GM18505 (cell line): ENCODE results near the gene SEC62.

Experiments used
- ATAC-seq: cut with Tn5 transposase; IDR thresholded peaks from one replicate; pipeline ENCODE4 v1.9.1; 2021; ENCODE audit not compliant: unreplicated experiment
- POLR2A ChIP-seq: IDR thresholded peaks from 4 replicates; pipeline ENCODE4 v1.6.1; 2011; ENCODE audit warnings: borderline replicate concordance; ENCODE audit not compliant: insufficient read depth, insufficient read length; ENCODE audit errors: extremely low read depth

The SEC62 gene

DNA sequence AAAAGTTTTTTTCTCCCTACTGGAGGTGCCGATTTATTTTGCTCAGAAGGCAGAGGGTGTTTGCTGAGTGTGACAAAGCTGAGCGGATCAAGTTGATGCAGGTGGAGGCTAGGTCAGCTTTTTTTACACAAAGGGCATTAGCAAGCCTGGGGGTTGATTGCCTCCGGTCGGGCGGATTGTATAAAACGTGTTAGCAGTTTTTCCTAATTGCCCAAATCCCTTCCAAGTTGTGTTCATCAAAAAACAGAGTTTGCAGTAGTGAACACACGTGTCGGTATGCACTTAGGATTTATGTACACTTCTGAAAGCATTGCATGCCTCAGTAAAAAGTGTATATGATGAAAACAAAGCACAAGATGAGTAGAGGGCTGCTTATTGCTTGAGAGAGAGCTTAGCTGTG, 73.8 kb downstream of the SEC62 start:
- peak; percentile 1 for TF ChIP-seq POLR2A
- no peak for ATAC-seq

GRCh38 chr3:170043506-170043905, 76.9 kb downstream of the SEC62 start:
- no peak for ATAC-seq
- no peak for TF ChIP-seq POLR2A

GRCh38 chr3:170044271-170044670, 77.7 kb downstream of the SEC62 start:
- no peak for TF ChIP-seq POLR2A
- ATAC-seq = no peak

DNA sequence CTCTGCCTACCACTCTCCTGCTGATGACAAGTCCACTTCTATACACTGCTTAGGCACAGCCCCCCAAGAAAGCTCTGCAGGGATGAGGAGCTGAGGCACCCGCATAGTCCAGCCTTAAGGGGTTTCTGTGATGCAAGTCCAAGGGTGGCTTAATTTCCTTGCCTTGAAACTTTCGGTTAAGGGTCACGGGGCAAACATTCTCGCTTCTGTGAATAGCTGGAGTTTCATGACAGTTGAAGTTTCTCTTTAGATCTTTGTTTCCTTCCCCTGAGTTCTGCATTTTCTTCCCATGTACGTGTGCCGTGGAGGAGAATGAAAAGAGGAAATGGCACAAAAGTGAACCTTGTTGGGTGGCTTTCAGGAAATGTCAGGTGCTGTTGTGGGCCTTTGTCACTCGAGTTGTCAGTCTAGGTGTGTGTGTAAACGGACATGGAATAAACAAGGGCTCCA, 78.2 kb downstream of the SEC62 start:
- TF ChIP-seq POLR2A = peak; percentile 29
- peak; percentile 76 for ATAC-seq

DNA sequence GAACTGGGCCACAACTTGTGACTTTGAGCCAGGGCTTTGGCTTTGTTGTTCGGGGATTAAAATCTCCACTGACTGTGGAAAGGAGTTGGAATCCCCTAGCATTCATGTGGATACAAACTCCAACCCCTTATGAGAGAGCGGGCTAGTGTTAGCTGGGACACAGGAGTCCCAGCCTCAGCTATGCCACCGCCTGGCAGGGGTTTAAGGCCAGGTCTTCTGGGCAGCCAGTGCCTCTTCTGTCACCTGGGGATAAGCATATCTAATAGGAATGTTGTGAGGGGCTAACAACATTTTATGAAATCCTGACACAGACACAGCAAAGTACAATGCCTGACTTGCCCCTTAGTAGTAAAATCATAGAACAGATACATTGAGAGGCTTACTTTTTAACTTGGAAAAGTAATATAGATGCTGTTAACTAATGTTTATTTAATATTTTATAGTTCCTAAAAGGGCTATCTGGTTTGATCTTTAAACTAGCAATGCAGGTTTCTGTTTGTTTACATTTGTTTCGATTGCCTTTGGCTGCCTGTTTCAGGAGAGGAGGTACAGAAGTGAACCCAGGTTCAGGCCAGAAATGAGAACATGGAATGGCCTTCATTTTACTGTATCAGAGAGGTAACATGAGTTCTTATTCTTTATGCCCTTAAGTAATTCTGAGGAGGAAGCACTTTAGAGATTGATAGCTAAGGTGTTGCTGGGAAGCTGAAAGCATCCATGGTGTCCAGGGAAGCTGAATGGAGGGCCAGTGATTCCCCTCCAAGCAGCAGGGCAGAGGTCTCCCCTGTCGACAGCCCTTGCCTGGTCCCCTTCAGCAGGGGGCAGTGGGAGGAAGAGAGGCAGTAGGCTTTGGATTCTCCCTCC, 79.9 kb downstream of the SEC62 start:
- no peak for ATAC-seq

GRCh38 chr3:170047133-170047404, 80.5 kb downstream of the SEC62 start:
- TF ChIP-seq POLR2A = no peak
- no peak for ATAC-seq

More for the DNA sequence above, 79.9 kb downstream of the SEC62 start:
- TF ChIP-seq POLR2A = no peak
